Astrocyte (in vitro differentiated cells and primary cell): ENCODE results near the gene WDR27.

Source experiments
- CTCF ChIP-seq: IDR thresholded peaks from 2 replicates; pipeline ENCODE4 v1.5.1; 2011; ENCODE audit warnings: low read depth, mild to moderate bottlenecking, inconsistent platforms, low read length, moderate library complexity; ENCODE audit not compliant: insufficient read depth
- EZH2 ChIP-seq: IDR thresholded peaks from 2 replicates; pipeline ENCODE4 v1.6.1; 2012; ENCODE audit warnings: mild to moderate bottlenecking, low read length, inconsistent platforms; ENCODE audit not compliant: insufficient read depth

GRCh38 chr6:169428532-169428931 is 273.3 kb downstream of the WDR27 start:
- TF ChIP-seq CTCF (no peak), EZH2 (no peak)
